Osteocyte (in vitro differentiated cells): ENCODE results near the gene SOCS2. TPM values are rescaled to one million over a fixed set of nuclear protein-coding genes. Genes with fewer than 3 reads are reported as not detected.

Experiments
- DNase-seq: peaks from one replicate; pipeline ENCODE4 v3.0.0; 2021; ENCODE audit warnings: mixed read lengths; ENCODE audit not compliant: unreplicated experiment; ENCODE audit errors: extremely low spot score
- H3K27ac Mint-ChIP-seq: one replicate; pipeline ENCODE4 v1.8.0; 2021; ENCODE audit warnings: mild to moderate bottlenecking, mixed read lengths; ENCODE audit not compliant: unreplicated experiment
- H3K27me3 Mint-ChIP-seq: one replicate; pipeline ENCODE4 v1.8.0; 2021; ENCODE audit warnings: mixed read lengths; ENCODE audit not compliant: unreplicated experiment
- H3K36me3 Mint-ChIP-seq: one replicate; pipeline ENCODE4 v1.8.0; 2021; ENCODE audit warnings: mixed read lengths; ENCODE audit not compliant: unreplicated experiment
- H3K4me1 Mint-ChIP-seq: one replicate; pipeline ENCODE4 v1.8.0; 2021; ENCODE audit warnings: mixed read lengths; ENCODE audit not compliant: unreplicated experiment
- H3K4me3 Mint-ChIP-seq: one replicate; pipeline ENCODE4 v1.8.0; 2021; ENCODE audit warnings: mild to moderate bottlenecking, moderate library complexity, mixed read lengths; ENCODE audit not compliant: unreplicated experiment
- H3K9me3 Mint-ChIP-seq: one replicate; pipeline ENCODE4 v1.8.0; 2021; ENCODE audit warnings: mixed read lengths; ENCODE audit not compliant: unreplicated experiment
- CTCF ChIP-seq: fragments of 200-600 bp; sonication (generic); IDR thresholded peaks from 2 replicates; pipeline ENCODE4 v1.5.0; 2021; ENCODE audit warnings: antibody characterized with exemption, mild to moderate bottlenecking, moderate library complexity
- total RNA-seq: library from RNA; stranded (reverse); gene quantifications from 2 replicates; pipeline ENCODE4 v1.2.1, GENCODE V29; 2021

The SOCS2 gene
- total RNA-seq, 1 donor from 2014 or later = 28.1 TPM

DNA sequence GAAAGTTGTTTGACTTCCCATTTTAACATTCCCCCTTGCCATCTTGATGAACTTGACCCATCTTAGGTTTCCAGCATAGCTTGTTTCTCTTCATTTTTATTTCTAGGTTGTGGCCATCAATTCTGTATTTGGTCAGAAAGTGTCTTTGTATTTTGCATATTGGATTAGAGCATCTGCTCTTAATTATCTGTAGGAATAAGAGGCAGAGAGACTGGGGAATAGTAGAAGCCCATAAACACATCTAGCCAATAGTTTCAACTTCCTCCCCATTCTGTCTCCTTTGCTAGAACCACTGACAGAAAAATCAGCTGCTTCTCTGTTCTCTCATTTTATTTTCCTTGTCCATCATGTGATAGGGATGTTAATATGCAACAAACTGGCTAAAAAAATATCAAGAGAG lies 8.2 kb downstream of the SOCS2 start:
- H3K9me3 Mint-ChIP-seq = no peaks in the 10 kb centered on the region
- no peak for DNase-seq
- peaks cover 11% of the 10 kb centered on the region for H3K4me1 Mint-ChIP-seq
- TF ChIP-seq CTCF = no peak
- peaks cover 44% of the 10 kb centered on the region for H3K36me3 Mint-ChIP-seq
- H3K27ac Mint-ChIP-seq = no peak overlapping the region
- H3K27me3 Mint-ChIP-seq = no peaks in the 10 kb centered on the region
- H3K4me3 Mint-ChIP-seq = no peak overlapping the region

- Mint-ChIP-seq H3K4me1 (peaks cover 11% of the 10 kb centered on the region), H3K9me3 (no peaks in the 10 kb centered on the region), H3K27me3 (no peaks in the 10 kb centered on the region), H3K27ac (no peak overlapping the region), H3K4me3 (no peak overlapping the region), H3K36me3 (peaks cover 44% of the 10 kb centered on the region)
- no peak for DNase-seq
- TF ChIP-seq CTCF = no peak
Measured at GRCh38 chr12:93581370-93581769, 8.9 kb downstream of the SOCS2 start.

GRCh38 chr12:93582351-93582750 lies 9.9 kb downstream of the SOCS2 start:
- Mint-ChIP-seq H3K27ac (no peak overlapping the region), H3K4me3 (no peak overlapping the region), H3K4me1 (peaks cover 4% of the 10 kb centered on the region)

DNA sequence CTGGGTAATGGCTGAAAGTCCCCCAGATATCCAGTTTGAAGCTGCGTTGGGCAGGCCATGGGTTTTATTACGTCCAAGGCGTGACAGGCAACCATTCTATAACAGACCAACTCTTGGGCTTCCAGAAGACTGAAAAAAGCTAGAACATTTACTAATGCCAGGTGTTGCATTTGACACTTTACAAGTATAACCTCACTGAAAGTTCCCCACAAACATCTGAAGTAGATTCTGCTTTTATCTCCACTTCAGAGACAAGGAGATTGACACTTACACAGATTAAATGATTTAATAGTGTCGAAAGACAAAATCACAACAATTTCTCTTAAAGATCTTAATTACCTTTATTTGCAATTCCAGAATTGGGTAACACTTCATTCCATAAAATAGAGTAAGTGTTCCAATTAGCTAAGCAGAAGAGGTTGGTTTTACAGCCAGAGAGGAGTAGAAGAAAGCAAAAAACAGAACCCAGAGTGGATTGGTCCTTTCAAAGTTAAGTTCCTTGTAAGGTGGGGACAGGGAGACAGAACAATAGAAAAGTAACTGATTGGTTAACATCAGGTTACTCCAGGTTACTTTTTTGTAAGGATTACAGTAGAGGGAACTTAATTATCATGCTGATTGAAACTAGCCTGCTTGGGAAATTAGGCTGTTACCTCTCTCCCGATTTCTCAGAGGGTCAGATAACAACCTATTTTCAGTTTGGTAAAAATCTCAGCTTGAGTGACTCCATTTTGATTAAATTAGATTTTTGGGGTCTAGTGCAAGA lies 11.3 kb downstream of the SOCS2 start:
- no peak for TF ChIP-seq CTCF
- no peak overlapping the region for H3K27ac Mint-ChIP-seq
- no peaks in the 10 kb centered on the region for H3K27me3 Mint-ChIP-seq
- H3K4me3 Mint-ChIP-seq = no peak overlapping the region
- peaks cover 5% of the 10 kb centered on the region for H3K4me1 Mint-ChIP-seq
- peaks cover 38% of the 10 kb centered on the region for H3K36me3 Mint-ChIP-seq
- no peak for DNase-seq
- no peaks in the 10 kb centered on the region for H3K9me3 Mint-ChIP-seq

More at GRCh38 chr12:93582351-93582750, 9.9 kb downstream of the SOCS2 start:
- peaks cover 44% of the 10 kb centered on the region for H3K36me3 Mint-ChIP-seq
- no peaks in the 10 kb centered on the region for H3K27me3 Mint-ChIP-seq
- no peak for TF ChIP-seq CTCF
- no peak for DNase-seq
- H3K9me3 Mint-ChIP-seq = no peaks in the 10 kb centered on the region

DNA sequence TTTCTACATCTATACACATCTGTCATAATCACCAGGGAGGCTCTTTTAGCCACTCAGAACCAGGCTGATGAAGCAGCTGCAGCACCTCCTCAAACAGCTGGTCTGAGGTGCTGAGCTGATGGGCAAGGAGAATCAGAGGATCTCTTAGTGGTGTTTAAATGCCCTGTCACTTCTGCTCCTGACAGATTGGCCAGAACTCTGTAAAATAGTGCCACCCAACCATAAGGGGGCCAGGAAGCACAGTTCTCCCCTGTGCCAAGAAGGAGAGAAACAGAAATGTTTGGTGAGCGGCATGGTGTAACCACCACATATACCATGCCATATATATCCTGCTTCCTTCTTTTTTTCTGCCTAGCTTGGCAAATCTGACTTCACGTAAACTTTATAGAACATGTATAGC lies 12.8 kb downstream of the SOCS2 start:
- Mint-ChIP-seq H3K4me1 (peaks cover 15% of the 10 kb centered on the region), H3K4me3 (no peak overlapping the region), H3K9me3 (no peaks in the 10 kb centered on the region), H3K36me3 (peaks cover 29% of the 10 kb centered on the region), H3K27me3 (no peaks in the 10 kb centered on the region), H3K27ac (no peak overlapping the region)
- TF ChIP-seq CTCF = no peak
- no peak for DNase-seq
